GM19468 (cell line): ENCODE data around the gene MST1R.
A peak's percentile ranks its signal among the peaks of the same experiment; 100 is the strongest.

Experiments
- ATAC-seq: cut with Tn5 transposase; IDR thresholded peaks from one replicate; pipeline ENCODE4 v1.9.1; 2021; ENCODE audit warnings: mild to moderate bottlenecking, moderate library complexity, moderate number of reproducible peaks; ENCODE audit not compliant: unreplicated experiment; ENCODE audit errors: extremely low read depth

The MST1R gene

DNA sequence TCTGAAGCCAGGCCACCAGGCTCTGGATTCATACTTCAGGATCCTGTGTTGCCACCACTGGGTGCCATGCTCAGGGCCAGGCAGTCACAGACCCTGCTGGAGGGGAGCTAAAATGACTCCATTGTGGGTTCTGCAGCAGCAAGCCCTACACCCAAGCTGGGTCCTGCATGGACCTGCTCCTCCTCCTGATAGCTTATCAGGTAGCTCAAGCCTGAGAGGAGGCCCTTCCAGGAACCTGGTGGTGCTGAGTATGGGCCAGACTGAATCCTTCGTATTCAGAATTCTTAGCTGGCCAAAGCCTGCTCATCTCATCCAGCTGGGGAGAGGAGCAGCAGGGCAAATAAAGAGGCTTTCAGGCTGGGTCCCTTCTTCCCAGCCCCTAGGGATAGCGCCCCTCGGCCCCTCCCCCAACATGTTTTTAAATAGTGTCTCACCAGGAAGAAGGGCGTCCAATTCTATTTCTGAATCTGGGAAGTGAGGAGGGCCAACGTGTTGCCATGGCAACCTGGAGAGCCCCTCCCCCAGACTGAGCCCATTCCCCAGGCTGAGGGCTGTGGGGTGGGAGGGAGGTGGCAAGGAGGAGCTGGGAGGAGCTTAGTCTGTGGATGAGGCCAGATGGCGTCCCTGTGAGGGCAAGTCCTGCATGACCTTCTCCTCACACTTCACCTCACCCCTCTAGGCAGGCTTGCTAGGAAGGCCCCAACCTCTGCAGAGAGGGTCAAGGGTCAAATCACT, 22.9 kb downstream of the MST1R start:
- no peak for ATAC-seq

DNA sequence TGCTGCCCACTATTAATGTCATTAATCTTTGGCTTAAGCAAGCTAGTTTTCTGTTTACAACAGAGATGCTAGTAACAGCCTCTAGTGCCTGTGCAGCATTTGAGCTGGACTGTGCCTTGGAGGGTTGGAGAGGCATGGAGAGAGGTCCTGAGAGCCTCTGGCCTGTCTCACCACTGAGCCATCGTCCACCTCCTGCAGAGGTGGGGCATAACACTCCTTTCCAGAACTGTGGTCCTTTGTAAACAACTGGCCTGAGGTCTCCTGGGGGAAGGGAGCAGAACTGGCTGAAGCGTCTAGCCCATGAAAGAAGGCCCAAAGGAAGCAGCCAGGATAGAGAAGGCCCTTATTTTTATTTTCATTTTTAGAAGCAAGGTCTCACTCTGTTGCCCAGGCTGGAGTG, 24.0 kb downstream of the MST1R start:
- ATAC-seq: no peak

DNA sequence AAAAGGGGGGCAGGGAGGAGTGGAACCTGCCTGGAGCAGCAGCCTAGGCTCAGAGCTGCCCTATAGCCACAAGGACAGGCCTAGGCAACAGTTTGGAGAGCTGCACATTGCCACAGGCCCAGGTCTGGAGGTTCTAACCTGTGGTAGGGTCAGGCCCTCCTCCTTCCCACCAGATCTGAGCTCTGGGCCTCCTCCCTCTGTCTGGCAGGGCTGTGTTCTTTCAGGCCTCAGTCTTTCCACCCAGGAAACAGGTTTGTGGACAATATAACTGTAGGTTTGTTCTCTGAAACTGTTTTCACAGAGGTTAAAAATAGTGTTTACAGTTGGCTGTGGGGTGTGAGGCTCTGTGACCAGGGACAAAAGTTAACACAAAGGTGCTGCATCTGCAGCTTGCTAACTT, 25.0 kb downstream of the MST1R start:
- ATAC-seq: no peak

DNA sequence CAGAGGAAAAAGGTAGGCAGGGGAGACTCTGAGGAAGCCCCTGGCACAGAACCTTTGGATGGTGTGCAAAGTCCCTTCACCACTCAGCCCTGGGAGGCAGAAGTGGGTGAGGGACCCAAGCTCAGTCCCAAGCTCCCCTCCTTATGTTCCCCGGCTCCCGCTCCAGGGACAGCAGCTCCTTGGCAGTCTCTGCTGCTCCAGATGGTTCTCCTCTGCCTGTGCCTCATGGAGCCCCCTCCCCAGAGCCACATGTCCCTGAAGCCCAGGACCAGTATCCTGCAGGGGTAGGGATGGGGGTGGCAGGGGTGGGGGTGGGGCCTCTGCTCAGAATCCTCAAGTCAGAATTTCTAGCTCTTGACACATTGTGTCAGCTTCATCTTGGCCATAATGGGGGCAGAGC, 26.0 kb downstream of the MST1R start:
- no peak for ATAC-seq

DNA sequence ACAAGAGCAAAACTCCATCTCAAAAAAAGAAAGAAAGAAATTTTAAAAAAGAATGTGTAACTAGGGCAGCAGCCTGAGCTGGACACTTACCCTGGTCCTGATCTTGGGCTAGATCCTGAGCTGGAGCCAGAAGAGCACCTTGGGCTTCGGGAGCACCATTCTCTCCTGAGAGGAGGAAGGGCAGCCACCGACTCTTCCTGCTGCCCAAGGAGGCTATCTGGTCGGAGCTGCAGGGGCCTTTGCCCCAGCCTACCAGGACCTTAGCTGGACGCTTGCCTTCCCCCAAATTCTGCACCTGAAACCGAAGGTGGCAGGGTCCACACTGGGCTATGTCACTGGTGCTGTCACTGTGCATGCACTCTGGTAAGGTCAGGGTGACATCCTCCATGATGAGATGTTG, 27.1 kb downstream of the MST1R start:
- no peak for ATAC-seq

DNA sequence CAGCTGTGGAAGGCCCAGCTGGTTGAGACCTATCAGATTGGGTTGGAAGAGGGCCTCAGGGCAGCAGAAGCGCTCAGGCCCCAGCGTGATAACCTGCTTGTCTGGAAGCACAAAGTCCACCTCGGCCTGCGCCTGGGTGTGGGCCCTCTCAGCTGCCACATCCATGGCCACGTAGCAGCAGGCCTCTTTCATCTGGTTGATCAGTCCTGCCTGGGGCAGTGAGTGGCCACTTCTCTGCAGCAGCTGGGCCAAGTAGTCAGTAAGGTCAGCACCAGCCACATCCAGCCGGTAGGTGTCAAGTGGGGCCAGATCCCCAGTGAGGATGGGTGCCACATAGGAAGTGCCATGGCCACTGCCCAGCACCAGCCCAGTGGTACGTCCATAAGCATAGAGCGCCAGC, 30.1 kb downstream of the MST1R start:
- no peak for ATAC-seq

DNA sequence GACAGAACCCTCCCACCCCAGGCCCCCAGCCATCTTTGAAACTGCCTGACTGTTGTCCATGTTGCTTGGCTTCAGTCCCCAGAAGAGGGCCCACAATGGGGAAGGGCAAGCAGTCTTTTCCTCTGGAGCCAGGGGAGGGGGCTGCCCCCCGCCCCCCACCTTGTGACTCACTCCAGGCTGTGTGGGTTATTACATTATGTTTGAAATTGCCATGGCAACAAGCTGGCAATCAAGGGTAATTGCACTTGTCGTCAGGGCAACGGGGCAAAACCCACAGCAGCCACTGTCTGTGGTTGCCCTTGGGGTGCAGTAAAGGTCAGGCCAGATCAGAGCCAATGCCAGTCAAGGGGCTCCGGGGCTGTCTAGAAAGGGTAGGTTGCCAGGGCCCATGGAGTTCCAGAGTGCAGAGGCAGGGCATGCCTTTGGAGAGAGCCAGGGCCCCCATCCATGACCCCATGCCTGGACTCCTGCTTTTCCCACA, 30.8 kb downstream of the MST1R start:
- ATAC-seq: no peak

DNA sequence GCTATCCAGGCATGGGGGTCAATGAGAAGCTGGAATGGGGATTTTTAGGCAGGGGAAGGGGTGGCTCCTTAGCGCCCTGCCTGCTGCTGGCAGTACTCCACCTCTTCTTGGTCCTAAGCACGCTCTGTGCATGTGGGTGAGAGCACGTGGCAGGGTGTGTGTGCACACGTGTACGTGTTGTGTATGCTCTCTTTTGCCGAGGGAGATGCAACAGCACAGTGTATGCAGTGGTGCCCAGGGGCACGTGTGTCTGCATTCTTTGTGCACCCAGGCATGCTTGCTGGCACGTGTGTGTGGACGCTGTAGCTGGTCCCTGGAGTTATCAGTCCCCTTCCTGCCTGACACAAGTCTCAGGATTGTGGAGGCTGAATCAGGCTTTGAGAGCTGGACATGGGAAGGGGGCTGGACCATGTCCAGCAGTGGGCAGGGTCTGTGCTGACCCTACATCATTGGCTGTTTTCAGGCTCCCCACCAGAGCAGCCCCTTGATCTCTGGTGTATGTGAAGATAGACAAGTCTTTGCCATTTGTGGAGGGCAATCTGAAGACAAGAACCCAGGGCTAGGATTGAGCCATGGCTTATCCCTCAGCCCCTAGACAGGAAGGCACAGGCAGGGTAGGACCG, 32.0 kb downstream of the MST1R start:
- no peak for ATAC-seq

DNA sequence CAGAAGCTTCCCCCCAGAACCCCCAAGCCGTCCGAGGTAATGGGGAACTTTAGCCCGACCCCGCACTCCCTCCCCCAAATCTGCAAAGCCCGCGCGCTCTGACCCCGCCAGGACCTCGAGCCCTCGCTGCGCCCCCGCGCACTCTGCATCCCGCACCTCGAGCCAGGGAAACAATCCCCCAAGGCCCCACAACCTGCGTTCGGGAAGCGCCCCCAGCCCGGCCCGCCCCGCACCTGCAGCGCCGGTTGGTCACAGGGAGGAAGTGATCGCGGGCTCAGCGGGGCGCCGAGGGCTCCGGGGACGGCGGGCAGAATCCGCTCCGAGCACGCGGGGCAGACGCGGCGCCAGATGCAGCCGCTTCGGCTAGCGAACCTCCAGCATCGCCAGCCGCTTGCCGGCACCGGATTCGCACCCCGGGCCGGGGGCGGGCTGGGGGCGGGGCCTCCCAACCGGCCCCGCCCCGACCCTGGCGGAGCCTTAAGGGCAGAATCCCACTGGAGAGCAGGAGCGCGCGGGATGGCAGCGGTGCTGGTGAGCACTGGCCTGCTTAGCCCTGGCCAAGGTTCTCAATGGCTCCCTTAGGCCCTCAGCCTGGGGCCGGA, 34.0 kb downstream of the MST1R start, which contains the start of gene CAMKV:
TSS of gene CAMKV (minus strand) at position 382 of the 602 bp plus-strand sequence. CDS start 7,518 bp downstream, outside the sequence.
- ATAC-seq: no peak

DNA sequence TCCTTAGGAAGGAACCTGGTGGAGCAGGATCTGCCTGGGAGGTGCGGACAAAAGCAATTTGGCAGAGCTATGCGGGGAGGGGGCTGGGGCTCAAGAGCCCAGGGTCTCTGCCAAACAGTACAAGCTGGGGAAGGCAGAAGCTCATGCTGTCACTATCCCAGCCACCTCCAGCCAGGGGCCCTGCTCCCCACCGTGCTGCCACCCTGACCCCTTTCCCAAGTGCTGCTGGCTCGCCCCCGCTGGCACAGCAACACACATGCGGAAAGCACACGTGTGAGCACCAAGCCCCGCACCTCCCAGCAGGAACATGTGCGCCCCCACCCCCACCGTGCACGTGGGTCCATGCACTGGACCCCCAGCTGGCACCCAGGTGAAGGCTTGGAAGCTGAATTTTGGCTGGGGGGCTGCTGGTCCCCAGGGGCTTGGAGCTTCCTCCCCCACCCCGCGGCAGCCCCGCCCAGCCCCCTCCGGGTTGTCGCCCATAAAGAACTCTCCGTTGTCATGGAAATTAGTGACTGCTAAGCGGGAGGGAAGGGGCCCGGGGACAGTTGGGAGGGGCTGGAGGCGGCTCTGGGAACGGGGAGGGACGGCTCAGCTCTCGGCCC, 34.7 kb downstream of the MST1R start:
- ATAC-seq: no peak

DNA sequence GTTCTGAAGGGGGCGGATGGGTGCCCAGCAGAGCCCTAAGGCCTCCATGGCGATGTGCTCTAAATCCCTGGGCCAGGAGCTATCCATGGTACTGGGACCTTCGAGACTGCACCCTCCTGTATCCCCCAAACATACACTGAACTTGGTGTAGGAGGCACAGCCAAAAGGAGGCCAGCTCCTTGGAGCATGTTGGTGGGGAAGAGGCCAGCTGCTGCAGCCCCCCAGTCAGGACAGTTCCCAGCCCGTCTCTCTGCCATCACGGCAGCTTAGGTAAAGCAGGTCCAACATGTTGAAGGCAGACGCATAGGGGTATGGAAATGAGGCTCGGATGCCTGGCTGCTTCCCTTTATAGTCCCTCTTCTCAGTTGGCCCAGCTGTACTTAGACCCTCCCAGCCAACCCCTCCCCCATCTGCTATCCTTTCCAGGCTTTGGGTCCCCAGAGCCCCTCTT, 35.8 kb downstream of the MST1R start:
- no peak for ATAC-seq

DNA sequence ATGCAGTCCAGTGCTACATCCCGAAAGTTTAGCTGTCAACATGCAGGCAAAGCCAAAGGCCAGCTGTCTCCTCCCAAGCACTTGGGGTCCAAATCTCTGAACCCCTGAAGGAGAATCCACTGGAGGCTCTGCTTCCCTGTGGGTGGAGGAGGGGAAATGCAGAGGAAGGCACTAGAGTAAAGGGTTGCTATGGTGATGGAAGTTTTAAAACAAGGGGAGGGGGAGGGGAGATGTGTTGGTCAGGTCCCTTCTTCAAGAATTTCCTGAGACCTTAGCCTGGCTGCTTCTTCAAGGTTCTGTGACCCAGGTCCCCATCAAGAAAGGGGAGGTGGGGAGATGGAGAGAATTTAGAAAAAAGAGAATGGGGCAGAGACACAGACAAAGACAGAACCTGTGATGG, 36.3 kb downstream of the MST1R start:
- no peak for ATAC-seq

DNA sequence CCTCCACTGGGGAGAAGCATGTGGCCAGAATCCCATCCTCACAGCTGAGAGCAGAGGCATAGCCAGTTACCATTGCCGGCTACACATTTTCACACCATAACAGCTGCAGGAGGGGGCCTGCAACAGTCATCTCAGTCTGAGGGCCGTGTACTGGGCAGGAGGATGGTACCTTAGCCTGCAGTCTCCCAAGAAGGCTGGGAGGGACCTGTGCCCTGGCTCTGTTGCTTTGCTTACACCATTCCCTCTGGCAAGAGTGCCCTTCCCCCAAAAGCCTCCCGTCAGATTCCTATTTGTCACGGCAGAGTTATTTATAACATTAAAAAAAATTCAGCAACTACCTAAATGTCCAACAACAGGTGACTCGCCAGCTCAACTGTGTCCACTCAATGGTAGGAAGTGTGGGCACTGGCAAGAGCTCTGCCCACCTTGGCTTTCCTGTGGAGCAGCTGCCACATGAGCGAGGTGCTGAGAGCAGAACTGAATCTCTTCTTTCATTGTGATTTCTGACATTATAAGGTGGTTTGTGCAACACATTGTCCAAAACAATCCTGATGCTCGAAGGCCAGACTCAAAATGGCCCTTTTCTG, 38.4 kb downstream of the MST1R start:
- ATAC-seq: no peak

DNA sequence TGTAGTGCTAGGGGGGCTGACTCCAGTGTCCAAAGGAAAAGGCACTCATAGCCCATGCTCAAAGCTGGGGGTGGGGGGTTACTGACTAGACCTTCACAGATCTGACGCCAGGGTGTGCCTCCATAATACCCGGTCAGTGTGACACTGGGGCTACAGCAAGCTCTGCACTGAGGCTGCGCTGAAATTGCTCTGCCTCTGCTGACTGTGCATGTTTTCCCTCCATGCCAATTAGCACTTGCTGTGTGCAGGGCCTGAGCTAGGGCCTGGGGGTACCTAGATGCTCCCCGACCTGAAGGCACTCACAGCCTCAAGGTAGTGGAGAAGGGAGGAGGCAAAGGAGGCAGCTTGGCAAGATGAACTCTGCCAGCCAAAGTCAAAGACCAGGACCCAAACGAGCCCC, 39.2 kb downstream of the MST1R start:
- ATAC-seq: no peak

DNA sequence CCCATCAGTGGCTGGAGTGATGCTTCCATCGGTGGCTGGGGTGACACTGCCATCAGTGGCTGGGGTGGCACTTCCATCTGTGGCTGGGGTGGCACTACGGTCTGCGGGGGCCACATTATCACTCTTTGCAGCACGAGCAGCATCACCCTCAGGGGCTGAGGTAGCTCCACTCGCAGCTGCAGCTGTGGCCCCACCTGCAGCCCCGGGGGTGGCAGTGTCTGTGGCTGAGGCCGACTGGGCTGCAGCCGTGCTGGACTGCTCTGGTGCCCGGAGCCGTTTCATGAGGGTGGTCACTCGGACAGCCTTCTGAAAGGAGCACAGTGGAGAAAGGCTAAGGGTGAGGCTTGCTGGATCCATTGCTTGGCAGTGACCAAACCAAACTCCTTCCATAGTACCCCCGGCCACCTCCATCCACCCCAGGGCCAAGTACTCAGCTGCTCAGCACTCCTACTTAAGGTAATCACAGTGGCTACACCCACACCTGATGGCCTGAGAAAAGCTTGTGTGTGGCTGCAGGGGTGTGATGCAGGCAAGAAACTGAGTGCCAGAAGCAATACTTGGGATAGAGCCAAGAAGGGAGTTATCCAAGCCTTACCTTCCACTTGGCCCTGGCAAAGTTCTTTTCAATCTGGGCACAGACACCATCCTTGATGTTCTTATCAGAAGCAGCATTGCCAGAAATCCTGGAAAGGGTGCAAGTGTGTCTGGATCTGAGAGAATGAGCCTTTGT, 43.9 kb downstream of the MST1R start:
- no peak for ATAC-seq

DNA sequence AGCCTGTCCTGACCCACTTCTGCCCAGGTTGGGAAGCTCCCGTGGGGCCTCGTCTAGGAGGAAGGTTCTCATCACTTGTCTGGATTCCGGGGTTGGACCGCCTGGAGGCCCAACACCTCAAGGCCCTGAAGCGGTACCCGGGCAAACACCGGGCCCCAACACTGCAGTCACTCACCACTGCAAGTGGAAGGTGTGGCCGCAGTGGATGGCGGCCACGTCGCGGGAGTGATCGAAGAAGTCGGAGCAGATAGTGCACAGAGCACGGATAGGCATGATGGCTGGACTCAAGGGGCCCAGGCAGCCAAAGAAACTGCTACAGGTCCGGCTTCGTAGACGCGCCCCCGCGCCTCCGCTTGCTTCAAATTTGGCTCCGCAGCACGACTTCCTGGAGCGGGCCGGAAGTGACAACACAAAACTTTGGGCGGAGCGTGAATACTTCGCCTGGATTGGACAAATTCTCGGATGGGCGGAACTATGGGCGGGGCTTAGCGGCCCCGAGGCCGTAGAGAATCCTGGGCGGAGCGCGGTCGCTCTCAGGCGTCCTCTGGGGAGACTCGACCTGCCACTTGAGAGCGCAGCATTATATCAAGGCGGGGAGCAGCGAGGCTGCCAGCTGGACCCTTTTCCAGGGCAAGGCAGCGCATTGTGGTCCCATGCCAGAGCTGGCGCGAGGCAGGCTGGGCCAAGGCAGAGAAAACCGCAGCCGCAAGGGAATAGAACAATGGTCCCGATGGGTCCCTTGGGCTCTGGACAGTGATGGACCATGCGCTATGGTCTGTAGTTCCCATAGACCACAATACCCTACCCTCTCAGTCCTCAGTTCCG, 47.3 kb downstream of the MST1R start, which contains the start of gene TRAIP:
TSS of gene TRAIP (minus strand) at position 384 of the 825 bp plus-strand sequence. CDS start at position 273, 111 bp downstream.
- peak; percentile 77 for ATAC-seq

DNA sequence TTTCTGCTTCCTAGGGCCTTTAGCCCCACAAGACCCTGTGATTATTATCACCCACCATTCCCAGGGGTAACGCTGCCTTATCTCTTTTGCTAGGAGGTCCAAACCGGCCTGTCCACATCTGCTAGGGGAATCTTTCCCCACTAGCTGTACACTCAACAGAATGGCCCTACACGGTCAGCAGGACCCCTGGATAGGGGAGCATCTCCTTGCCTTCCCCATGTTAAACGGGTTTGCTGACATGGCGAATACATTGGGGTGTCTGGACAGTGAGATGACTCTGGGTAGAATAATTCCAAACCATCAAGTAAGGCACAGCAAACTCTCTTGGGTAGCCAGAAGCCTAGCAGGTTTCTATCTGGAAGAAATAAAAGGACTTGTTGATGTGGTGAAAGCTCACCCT, 48.0 kb downstream of the MST1R start:
- no peak for ATAC-seq

DNA sequence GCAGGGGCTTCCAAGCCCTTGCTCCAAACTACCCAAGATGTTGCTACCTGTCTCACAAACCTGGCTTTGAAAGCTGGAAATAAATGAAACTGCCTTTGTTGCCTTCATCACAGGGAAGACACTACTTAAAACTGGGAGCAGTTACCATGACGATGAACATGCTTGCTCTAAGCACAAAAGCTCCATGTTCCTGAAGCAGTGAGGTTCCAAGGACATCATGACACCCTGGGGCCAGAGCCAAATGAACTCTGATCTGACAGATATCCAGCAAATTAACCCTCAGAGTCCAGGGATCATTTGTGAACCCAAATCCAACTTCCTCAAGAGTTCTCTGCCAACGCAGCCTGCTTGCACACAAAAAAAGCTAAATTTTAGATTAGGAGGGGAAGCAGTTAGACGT, 58.0 kb downstream of the MST1R start:
- no peak for ATAC-seq
